ENCODE results near the gene LPGAT1.

LPGAT1 gene

DNA sequence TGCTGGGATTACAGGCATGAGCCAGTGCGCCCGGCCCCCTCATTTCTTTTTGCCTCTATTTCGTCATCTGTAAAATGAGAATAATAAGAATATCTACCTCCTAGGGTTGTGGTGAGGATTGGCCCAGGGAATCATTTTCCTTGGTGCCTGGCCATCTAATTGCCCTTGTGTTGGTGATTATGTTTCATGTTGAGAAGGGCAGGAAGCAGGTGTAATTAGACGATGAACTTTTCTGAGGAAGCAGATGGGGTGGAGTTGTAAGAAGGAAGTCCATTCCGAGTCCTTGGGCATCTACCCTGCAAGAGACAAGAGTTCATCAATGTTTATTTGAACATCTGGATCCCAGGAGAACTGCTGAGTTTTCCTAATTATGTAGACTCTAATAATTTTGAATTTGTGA lies 116.4 kb downstream of the LPGAT1 start:
- H3K4me2 ChIP-seq (ENCODE audit: low read length), result no peak overlapping the region
- no peaks in the 10 kb centered on the region for H3K4me1 ChIP-seq (ENCODE audit: low read length)
- no peak overlapping the region for H2AFZ ChIP-seq (ENCODE audit: low read depth, low read length)
- H3K36me3 ChIP-seq (replicated peaks; ENCODE audit: low read depth, low read length), result no peaks in the 10 kb centered on the region
- no peaks in the 10 kb centered on the region for H3K27me3 ChIP-seq (ENCODE audit: low read depth, low read length)
- no peaks in the 10 kb centered on the region for H4K20me1 ChIP-seq (ENCODE audit: insufficient read depth, low read length)
- H3K9me3 ChIP-seq (ENCODE audit: insufficient read depth, low read length), result 0 out of 2 replicates have a peak, but pooled peaks cover 5% of the 10 kb centered on the region
- H3K79me2 ChIP-seq (ENCODE audit: low read length), result no peaks in the 10 kb centered on the region
- no peak for TF ChIP-seq EZH2phosphoT487 (IDR thresholded peaks at IDR 0.05; ENCODE audit: low read depth)
- TF ChIP-seq, protein P1, sequence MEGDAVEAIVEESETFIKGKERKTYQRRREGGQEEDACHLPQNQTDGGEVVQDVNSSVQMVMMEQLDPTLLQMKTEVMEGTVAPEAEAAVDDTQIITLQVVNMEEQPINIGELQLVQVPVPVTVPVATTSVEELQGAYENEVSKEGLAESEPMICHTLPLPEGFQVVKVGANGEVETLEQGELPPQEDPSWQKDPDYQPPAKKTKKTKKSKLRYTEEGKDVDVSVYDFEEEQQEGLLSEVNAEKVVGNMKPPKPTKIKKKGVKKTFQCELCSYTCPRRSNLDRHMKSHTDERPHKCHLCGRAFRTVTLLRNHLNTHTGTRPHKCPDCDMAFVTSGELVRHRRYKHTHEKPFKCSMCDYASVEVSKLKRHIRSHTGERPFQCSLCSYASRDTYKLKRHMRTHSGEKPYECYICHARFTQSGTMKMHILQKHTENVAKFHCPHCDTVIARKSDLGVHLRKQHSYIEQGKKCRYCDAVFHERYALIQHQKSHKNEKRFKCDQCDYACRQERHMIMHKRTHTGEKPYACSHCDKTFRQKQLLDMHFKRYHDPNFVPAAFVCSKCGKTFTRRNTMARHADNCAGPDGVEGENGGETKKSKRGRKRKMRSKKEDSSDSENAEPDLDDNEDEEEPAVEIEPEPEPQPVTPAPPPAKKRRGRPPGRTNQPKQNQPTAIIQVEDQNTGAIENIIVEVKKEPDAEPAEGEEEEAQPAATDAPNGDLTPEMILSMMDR (IDR thresholded peaks at IDR 0.05; ENCODE audit: low read depth, low read length), result no peak
- H3K9ac ChIP-seq (ENCODE audit: low read length), result no peak overlapping the region
- no peak overlapping the region for H3K4me3 ChIP-seq (ENCODE audit: low read length)
- no peak overlapping the region for H3K27ac ChIP-seq (ENCODE audit: low read length)

DNA sequence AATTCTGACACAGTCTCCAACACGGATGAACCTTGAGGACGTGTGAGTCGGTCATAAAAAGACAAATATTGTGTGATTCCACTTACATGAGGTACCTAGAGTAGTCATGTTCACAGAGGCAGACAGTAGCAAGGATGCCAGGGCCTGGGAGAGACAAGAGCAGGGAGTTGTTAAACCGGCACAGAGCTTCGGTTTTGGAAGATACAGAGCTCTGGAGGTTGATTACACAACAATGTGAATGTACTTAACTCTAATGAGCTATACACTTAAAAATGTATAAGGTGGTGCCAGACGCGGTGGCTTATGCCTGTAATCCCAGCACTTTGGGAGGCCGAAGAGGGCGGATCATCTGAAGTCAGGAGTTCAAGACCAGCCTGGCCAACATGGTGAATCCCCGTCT lies 117.3 kb downstream of the LPGAT1 start:
- TF ChIP-seq, protein P1 (IDR thresholded peaks at IDR 0.05; ENCODE audit: low read depth, low read length), result no peak
- no peak for TF ChIP-seq EZH2phosphoT487 (IDR thresholded peaks at IDR 0.05; ENCODE audit: low read depth)

DNA sequence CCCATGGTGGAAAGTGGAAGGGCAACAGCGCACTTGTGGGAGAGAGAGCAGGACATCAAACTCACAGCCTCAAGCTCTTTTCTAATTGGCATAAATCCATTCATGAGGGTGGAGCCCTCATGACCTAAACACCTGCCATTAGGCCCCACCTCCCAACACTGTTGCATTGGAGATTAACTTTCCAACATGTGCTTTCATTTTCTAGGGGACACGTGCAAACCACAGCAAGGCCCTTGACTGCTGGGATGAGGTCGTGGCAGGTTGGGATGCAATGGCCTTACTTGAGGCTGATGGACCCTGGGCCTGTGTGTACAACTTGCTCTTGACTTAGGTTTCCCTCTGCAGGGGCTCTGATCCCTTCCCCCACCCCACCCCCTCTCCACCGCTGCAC lies 119.3 kb downstream of the LPGAT1 start:
- Histone ChIP-seq H2AFZ (ENCODE audit: low read depth, low read length) (no peak overlapping the region), H3K4me1 (ENCODE audit: low read length) (no peaks in the 10 kb centered on the region), H3K4me3 (ENCODE audit: low read length) (no peak overlapping the region), H3K36me3 (replicated peaks; ENCODE audit: low read depth, low read length) (no peaks in the 10 kb centered on the region), H3K9ac (ENCODE audit: low read length) (no peak overlapping the region), H4K20me1 (ENCODE audit: insufficient read depth, low read length) (no peaks in the 10 kb centered on the region), H3K79me2 (ENCODE audit: low read length) (no peaks in the 10 kb centered on the region), H3K27ac (ENCODE audit: low read length) (no peak overlapping the region), H3K9me3 (ENCODE audit: insufficient read depth, low read length) (no peaks in the 10 kb centered on the region), H3K4me2 (ENCODE audit: low read length) (no peak overlapping the region), H3K27me3 (ENCODE audit: low read depth, low read length) (no peaks in the 10 kb centered on the region)
- TF ChIP-seq EZH2phosphoT487 (IDR thresholded peaks at IDR 0.05; ENCODE audit: low read depth), result no peak
- TF ChIP-seq, protein P1 (IDR thresholded peaks at IDR 0.05; ENCODE audit: low read depth, low read length), result no peak

More for the DNA sequence above, 117.3 kb downstream of the LPGAT1 start:
- Histone ChIP-seq H4K20me1 (ENCODE audit: insufficient read depth, low read length) (no peaks in the 10 kb centered on the region), H3K27ac (ENCODE audit: low read length) (no peak overlapping the region), H3K36me3 (replicated peaks; ENCODE audit: low read depth, low read length) (no peaks in the 10 kb centered on the region), H3K4me1 (ENCODE audit: low read length) (no peaks in the 10 kb centered on the region), H3K27me3 (ENCODE audit: low read depth, low read length) (no peaks in the 10 kb centered on the region), H3K9ac (ENCODE audit: low read length) (no peak overlapping the region), H3K79me2 (ENCODE audit: low read length) (no peaks in the 10 kb centered on the region), H3K4me3 (ENCODE audit: low read length) (no peak overlapping the region), H3K9me3 (ENCODE audit: insufficient read depth, low read length) (0 out of 2 replicates have a peak, but pooled peaks cover 5% of the 10 kb centered on the region), H2AFZ (ENCODE audit: low read depth, low read length) (no peak overlapping the region), H3K4me2 (ENCODE audit: low read length) (no peak overlapping the region)

DNA sequence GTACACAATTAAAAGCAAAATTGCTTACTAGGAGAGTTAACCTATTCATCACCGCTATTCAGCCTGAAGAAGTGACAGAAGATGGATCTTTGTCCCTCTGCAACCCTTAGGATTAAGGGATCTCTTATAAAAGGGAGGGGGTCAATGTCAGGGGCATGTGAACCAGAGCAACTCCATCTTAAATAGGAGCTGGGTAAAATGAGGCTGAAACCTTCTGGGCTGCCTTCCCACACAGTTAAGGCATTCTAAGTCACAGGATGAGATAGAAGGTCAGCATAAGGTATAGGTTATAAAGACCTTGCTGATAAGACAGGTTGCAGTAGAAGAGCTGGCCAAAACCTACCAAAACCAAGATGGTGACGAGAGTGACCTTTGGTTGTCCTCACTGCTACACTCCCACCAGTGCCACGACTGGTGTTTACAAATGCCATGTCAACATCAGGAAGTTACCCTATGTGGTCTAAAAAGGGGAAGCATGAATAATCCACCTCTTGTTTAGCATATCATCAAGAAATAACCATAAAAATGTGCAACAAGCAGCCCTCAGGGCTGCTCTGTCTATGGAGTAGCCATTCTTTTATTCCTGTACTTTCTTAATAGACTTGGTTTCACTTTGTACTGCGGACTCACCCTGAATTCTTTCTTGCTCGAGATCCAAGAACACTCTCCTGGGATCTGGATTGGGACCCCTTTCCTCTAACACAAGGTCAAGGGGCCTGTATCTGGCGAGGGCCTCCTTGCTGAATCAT lies 119.8 kb downstream of the LPGAT1 start:
- Histone ChIP-seq H3K9ac (ENCODE audit: low read length) (no peak overlapping the region), H3K27ac (ENCODE audit: low read length) (no peak overlapping the region), H3K9me3 (ENCODE audit: insufficient read depth, low read length) (no peaks in the 10 kb centered on the region), H2AFZ (ENCODE audit: low read depth, low read length) (no peak overlapping the region), H3K4me3 (ENCODE audit: low read length) (no peak overlapping the region), H3K79me2 (ENCODE audit: low read length) (no peaks in the 10 kb centered on the region), H3K36me3 (replicated peaks; ENCODE audit: low read depth, low read length) (no peaks in the 10 kb centered on the region), H4K20me1 (ENCODE audit: insufficient read depth, low read length) (no peaks in the 10 kb centered on the region), H3K27me3 (ENCODE audit: low read depth, low read length) (no peaks in the 10 kb centered on the region), H3K4me1 (ENCODE audit: low read length) (no peaks in the 10 kb centered on the region), H3K4me2 (ENCODE audit: low read length) (no peak overlapping the region)
- TF ChIP-seq EZH2phosphoT487 (IDR thresholded peaks at IDR 0.05; ENCODE audit: low read depth), result no peak
- TF ChIP-seq, protein P1 (IDR thresholded peaks at IDR 0.05; ENCODE audit: low read depth, low read length), result no peak

All from OCI-LY3 (cell line).